Fibroblast of peridontal ligament (primary cell): ENCODE measurements around the gene PANX2.
"Not testable (repeated sequence)": the region's sequence is repeated elsewhere in the genome, so short reads cannot be mapped to it uniquely, and the experiment has no call there.

Experiments
- DNase-seq: peaks from one replicate; pipeline ENCODE4 v3.0.0-alpha.2; 2010; ENCODE audit errors: extremely low read depth

Gene PANX2

DNA sequence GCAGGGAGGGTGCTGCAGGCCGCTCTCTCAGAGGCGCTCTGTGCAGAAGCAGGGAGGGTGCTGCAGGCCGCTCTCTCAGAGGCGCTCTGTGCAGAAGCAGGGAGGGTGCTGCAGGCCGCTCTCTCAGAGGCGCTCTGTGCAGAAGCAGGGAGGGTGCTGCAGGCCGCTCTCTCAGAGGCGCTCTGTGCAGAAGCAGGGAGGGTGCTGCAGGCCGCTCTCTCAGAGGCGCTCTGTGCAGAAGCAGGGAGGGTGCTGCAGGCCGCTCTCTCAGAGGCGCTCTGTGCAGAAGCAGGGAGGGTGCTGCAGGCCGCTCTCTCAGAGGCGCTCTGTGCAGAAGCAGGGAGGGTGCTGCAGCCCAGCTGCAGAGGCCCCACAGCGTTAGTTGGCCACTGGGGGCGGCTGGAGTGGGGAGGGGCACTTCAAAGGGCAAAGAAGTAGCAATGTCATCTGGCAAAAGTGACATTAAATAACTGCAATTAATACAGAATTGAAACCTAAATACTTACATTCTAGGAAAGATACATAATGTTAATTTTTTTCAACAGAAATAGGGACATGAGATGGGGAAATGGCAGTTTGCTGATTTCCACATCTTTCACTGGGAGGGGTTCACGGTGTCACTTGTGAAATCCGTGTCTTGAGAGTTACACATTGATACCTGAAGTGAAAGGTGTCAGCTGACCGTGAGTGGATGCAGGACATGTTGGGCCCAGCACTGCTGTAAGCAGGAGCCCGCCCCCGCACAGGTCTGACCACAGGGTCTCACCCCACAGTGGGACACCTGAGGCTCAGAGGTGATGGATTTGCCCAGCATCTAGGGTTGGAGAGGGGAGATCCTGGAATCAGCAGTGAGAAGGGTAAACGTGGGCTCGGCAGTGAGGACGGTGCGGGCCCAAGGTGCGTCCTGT lies 23.0 kb upstream of the PANX2 start:
- DNase-seq, result not testable (repeated sequence)

DNA sequence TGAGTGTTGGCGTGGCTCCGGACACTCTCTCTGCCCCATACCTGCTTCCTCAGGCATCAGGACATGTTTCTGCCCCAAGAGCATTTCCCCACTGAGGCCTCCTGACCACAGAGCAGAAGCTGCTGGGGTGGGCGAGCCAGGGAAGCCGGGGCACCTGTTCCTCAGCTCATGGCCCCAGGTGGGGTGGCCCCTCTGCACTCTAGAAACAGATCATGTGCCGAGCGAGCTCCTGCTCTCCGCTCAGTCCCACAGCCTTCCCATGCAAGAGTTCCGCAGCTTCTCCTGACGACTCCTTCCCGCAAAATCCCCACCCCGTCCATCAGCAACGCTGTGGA lies 22.4 kb upstream of the PANX2 start:
- no peak for DNase-seq

DNA sequence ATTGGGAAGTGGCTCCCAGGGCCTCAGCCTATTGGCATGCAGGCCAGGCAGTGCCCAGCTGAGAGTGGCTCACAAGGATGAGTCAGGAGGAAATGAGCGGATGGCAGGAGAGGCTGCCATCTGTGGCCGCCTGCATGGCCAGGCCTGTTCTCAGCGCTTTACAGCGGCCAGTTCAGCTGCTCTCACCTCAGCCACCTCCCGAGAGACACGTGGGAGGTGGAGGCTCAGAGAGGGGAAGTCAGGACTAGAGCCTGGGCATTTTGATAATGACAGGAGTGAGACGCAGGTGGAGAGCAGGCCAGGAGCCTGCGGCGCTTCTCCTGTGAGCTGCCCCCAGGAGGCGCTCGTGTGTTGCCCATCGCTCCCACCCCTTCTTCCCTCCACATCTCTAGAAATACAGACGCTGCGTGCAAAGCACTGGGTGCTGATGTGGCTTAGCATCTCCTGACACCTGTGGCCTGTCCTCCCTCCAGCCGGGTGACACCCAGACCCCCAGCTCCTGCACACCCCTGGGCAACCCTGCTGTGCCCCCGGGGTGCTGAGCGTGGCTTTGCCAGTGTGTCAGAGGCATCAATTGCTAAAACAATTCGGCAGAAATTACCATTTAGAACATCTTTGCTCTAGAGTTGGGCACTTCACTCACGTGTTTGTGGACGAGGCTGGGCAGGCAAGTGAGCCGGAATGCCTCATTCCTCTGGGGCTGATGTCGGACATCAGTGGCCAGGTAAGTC lies 21.4 kb upstream of the PANX2 start:
- no peak for DNase-seq

DNA sequence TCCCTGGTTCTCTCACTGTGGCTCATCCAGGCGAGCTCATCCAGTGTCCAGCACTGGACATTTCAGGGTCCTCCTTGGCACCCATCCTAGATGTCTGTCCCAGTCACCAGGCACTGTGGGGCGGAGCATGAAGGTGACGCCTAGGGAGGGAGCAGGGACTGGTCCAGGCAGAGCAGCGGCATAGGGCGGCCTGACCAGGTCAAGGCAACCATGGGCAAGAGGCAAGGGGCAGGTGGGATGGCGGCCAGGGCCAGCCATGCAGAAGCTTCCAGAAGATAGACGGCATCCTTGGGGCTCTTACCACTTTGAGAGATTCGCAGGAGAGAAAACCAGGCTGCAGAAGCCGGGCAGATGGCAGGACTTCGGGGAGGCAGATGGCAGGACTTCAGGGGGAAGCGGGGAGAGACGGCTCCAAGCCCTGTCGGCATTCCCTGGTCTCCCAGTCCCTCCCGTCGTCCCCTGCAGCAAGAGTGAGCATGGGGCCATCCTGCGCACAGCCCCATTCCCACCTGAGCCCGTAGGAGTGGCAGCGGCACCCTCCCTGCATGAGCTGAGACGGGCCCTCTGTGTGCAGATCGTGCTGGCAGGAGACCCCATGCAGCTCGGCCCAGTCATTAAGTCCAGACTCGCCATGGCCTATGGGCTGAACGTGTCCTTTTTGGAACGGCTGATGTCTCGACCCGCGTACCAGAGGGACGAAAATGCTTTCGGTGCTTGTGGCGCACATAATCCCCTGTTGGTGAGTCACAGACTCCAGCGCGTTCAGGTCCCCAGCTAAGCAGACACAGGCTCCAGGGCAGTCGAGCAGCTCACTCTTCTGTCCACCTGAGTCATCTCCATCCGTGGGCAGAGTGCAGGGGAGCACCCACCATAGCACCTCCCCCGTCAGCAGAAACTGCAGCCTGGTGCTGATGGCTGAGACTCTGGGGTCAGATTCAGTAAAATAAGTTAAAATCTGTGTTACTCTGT lies 20.1 kb upstream of the PANX2 start:
- DNase-seq, result no peak

DNA sequence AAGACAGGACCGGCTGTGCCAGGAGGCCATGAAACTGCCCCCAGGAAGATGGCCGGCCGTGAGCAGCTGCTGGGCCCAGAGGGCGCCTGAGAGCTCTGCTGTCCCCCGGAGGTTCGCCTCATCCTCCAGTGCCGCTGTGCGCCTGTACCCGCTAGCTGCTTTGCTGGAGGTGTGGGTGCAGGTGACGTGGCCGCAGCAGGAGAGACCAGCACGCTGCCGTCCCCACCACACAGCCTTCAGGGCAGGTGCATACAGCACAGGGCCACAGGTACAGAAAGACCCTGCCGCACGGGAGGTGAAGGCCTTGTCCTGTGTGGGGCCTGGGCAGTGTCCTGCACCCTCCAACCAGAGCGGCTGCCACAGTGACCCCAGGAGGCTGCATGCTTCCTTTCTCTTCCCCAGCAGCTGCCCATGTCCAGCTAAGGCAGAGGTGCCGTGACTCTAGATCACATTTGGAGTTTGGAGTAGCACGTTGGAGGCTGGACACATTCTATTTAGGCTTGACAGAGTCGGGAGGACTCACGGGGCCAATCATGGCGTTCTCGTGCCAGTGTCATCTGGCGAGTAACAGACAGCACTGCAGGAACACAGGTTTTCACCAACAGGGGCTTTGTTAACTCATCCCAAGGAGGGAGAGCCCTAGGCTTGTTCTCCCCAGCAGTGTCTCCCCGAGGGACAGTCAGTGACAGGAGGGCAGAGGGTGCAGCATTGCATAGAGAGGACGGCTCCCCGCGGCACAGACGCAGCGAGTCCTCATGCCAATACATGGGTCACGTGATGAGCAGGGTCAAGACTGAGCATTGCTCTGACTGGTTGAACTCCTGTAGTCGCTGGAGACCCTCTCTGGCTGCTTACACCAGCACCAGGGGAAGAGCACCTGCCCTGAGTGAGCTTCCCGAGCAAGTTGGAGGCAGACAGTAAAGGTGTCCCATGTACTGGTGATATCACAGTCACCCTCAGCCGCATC lies 18.7 kb upstream of the PANX2 start:
- DNase-seq, result no peak

DNA sequence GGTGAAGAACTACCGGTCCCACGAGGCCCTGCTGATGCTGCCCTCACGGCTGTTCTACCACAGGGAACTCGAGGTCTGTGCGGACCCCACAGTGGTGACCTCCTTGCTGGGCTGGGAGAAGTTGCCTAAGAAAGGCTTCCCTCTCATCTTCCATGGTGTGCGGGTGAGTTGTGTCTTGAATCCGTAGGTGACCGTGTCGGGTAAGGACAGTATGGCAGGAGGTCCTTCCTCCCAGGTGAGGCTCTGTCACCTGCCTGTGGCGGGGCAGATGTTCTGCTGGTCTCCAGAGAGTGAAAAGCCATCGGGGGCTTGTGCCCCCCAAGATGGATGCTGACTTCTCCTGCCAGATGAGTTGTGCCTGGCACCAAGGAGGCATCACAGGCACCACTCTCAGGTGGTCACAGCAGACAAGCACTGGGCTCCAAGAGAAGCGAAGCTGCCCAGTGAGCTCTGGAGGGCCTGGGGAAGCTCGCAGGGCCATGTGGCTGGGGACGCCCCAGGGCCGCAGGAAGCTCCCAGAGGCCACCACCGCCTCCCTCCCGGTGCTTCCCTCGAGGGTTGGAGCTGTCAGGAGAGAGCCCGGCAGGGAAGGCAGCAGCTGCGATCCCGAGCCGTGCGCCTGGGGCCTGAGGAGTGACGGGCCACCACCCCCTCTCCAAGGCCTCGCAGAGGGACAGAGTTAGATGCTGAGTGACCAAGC lies 17.3 kb upstream of the PANX2 start:
- no peak for DNase-seq

DNA sequence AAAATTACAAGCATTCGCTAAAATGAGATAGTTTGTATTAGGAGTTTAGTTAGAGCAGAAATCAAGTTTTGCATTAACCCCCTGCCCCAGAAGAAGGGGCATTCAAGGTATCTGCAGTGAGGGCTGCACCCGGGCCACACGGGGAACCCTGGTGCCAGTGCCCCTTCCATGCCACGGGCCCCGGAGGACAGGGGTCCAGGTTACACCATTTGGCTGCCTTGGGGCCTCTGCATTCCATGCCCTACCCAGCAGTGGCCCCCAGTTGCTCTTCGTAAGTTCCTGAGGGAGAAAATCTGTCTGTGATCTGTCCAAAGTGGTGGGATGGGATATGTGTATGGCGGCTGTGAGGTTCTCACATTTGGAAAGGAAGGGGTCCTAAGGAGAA lies 16.8 kb upstream of the PANX2 start:
- DNase-seq, result no peak

DNA sequence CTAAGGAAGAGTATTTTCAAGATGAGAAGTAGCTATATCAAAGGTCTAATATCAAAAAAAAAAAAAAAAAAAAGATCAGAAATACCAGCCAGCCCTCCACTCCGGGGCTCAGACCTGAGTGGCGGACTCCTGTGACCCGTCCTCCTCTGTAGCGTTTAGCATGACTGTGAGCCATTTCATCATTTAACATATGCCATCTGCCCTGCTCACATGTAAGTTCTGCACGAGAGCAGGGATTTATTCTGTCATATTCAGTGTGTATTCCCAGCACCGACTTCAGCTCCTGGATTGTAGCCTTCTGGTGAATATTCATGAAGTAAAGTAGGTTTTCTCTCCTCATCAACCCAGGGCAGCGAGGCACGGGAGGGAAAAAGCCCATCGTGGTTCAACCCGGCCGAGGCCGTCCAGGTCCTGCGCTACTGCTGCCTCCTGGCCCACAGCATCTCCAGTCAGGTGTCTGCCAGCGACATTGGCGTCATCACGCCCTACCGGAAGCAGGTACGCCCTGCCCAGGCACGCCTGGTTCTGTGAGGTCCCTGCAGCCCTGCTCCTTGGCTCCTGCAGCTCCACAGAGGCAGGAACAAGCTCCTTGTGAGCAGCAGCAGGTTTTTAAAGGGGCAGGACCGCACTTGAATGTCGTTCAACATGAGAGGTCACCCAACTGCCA lies 12.7 kb upstream of the PANX2 start:
- no peak for DNase-seq

DNA sequence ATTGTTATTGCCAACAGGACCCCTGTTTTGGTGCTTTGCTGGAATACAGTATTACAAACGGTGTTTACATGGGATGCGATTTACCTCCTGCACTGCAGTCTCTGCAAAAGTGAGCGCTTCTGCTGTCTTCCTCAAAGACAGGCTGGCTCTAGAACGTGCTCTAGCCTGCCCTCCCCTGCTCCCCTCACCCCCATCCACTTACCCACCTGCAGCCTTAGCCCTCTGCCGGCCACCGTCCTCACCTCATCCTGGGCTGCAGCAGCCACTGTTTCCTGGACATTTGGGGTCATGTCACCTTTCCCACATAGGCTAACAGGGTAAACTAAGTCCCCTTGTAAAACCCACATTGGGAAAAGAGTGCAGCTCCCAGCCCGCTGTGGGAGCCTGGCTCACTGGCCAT lies 9.6 kb upstream of the PANX2 start:
- no peak for DNase-seq

DNA sequence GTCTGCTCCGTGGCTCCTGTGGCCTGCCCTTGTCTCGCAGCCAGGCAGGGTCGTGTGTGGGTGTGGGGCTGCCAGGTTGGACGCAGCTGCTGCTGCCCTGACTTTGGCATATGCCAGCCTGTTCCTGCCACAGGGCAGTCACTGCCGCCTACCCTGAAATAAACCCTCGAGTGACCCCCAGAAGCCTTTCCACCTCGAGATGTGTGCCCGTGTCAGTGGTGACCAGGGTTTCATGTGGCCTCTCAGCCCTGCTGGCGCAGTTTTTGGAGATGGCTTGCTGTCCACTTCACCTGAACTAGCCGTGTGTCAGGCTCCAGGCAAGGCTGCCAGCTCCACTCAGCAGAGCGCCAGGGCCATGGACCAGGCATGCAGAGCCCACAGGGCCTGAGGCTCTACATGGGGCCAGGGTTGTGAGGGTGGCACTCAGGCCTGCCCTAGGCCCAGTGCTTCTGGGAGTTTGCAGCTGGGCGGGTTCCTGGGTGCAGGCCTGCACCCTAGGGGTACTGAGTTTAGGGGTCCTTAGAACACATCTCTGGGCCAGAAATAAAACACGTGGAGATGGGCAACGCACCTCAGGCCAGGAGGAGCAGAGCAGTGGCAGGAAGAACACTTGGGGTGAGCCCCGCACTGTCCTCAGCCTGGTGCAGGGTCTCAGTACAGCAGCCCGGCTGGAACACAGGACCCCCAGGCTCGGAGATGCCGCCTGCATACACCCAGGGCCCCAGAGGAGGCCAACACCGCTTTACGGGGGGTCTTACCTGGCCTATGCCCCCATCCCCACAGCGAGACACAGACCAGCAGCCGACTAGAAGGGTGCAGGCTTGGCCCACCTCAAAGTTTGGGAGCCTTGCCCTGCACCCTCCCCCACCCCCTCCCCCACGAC lies 8.8 kb upstream of the PANX2 start:
- DNase-seq, result no peak

DNA sequence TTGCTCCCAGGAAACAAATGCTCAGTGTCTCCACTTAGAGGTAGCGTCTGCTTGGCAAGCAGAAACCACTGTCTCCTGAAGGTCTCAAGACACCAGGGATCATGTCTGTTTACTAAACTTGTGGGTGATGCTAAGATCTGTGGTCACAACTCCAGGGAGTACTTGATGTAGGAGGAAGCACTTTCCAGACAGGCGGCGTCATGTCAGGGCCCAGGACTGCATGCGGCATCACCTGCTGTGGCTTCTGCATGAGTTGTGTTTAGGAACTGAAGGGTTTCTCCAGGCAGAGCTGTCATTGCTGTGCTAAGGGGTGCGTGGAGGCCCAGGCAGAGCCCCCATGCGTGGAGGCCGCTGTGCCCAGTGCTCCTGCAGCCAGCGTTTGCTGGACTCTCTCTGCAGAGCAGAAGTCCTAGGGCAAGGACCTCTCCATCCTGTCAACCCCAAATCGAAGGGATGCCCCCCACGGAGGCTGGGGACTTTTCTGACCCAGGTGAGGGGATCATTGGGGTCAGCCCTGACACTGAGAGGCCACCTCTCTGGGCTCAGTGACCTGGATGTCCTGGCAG lies 8.1 kb upstream of the PANX2 start:
- DNase-seq, result no peak

DNA sequence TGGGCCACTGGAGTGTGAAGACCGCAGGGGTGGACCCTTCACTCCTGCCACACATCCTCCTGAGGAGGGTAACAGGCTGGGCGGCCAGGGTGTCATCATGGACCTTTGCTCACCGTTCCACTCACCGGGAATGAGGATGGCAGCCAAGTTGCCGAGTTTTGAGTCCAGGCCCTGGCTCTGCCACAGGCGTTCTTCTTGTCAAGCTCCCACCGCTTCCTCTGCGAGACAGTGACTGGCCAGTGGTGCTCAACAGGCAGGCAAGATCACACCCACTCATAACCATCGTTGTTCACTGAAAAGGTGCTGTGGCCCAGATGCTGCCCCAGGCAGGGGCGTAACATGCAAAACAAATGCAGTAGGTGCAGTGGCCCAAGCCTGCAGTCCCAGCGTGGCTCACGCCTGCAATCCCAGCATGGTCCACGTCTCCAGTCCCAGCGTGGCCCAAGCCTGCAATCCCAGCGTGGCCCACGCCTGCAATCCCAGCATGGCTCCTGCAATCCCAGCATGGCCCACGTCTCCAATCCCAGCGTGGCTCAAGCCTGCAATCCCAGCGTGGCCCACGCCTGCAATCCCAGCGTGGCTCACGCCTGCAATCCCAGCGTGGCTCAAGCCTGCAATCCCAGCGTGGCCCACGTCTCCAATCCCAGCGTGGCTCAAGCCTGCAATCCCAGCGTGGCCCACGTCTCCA lies 5.0 kb upstream of the PANX2 start:
- no peak for DNase-seq

DNA sequence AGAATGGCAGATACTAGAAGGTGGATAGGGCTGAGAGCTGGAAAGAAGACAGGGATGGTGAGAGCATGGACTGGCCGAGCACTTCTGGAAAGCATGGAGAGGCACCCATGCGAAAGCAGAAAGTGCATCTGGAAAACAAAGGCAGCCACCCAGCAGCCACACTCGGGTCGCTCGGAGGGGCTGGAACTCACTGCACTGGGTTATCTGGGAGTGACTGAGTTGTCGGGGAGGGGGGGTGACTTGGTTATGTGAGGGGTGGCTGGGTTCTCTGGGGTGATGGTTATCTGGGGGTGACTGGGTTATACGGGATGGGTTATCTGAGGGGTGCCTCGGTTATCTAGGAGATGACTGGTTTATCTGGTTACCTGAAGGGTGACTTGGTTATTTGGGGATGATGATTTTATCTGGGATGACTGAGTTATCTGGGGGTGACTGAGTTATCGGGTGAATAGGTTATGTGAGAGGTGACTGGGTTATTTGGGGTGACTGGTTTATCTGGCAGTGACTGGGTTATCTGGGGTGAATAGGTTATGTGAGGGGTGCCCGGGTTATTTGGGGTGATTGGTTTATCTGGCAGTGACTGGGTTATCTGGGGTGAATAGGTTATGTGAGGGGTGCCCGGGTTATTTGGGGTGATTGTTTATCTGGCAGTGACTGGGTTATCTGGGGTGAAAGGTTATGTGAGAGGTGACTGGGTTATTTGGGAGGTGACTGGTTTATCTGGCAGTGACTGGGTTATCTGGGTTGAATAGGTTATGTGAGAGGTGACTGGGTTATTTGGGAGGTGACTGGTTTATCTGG lies 2.6 kb upstream of the PANX2 start:
- DNase-seq, result no peak

DNA sequence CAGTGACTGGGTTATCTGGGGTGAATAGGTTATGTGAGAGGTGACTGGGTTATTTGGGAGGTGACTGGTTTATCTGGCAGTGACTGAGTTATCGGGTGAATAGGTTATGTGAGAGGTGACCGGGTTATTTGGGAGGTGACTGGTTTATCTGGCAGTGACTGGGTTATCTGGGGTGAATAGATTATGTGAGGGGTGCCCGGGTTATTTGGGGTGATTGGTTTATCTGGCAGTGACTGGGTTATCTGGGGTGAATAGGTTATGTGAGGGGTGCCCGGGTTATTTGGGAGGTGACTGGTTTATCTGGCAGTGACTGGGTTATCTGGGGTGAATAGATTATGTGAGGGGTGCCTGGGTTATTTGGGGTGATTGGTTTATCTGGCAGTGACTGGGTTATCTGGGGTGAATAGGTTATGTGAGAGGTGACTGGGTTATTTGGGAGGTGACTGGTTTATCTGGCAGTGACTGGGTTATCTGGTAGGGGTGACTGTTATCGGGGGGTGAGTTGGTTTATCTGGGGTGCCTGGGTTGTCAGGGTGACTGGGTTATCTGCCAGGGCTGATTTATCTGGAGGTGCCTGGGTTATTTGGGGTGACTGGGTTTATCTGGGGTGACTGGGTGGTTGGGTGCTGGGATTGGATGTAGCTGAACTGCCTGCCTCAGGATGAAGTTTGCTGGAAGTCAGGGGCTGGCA lies 1.9 kb upstream of the PANX2 start:
- not testable (repeated sequence) for DNase-seq

DNA sequence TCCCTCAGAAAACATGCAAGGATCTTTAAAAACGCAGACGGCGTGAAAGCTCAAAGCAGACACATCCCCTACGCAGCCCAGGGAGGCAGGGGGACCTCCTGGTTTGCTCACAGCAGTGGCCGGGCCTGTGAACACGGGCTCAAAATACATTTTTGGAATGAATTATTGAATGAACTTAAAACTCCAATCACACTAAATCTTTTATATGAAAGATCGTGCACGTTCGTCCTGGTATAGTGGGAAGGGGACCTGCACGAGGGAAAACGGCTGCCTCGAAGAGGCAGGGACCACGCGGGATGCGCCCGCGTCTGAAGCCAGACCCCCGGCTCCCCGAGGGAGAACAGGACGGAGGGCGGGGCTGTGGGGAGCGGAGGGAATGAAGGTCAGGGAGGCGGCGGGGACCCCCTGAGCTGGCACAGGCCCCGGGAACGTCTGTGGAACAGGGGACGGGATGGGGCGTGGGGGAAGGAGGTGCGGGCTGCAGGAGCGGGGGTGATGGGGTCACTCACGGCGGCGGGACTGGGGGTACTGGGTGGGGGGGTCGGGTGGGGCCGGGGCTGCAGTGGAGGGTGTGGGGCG lies 1.3 kb upstream of the PANX2 start:
- no peak for DNase-seq

DNA sequence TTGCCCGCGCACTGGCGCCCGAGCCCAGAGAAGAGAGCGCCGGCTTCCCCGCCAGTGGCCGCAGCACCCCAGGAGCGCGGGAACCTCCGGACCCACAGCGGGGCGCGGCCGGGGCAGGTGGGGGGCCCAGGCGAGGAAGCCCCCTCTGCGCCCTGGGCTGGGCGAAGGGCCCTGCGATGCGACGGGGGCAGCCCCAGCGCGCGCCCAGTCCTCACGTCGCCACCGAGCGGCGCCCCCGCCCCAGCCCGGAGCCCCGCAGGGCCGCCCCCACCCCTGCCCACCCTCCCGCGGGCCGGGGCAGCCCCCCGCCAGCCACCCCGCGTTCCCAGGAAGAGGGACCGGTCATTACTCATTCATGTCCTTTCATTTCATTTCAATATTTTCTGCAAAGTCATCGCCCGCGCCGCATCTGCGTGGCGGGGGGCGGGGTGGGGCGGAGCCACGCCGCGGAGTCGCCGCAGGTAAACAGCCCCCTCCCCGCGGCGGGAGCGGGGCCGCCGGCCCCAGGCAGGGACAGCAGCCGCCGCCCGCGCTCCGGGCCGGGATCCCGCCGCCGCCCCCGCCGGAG lies 673 bp upstream of the PANX2 start:
- DNase-seq, result no peak
